SIG-M5 (cell line): Measurements from ENCODE around the gene GRB14.
"Not testable (repeated sequence)": the region's sequence is repeated elsewhere in the genome, so short reads cannot be mapped to it uniquely, and the experiment has no call there.

Source experiments
- DNase-seq: peaks from one replicate; lab custom pipeline; 2025; lab: John Stamatoyannopoulos, UW

Gene GRB14

GRCh38 chr2:164495491-164496223 lies 125.6 kb downstream of the GRB14 start:
- DNase-seq, result no peak

GRCh38 chr2:164485541-164485940 lies 135.7 kb downstream of the GRB14 start:
- no peak for DNase-seq

- DNase-seq, result no peak
These were observed 141.8 kb downstream of the GRB14 start for GRCh38 chr2:164479460-164479859.

GRCh38 chr2:164478205-164478604 lies 143.1 kb downstream of the GRB14 start:
- no peak for DNase-seq

GRCh38 chr2:164474873-164475272 lies 146.4 kb downstream of the GRB14 start:
- DNase-seq, result no peak

- DNase-seq, result no peak
These were observed 148.3 kb downstream of the GRB14 start for GRCh38 chr2:164473021-164473420.

GRCh38 chr2:164465047-164465446 lies 156.2 kb downstream of the GRB14 start:
- not testable (repeated sequence) for DNase-seq

- DNase-seq, result no peak
These were observed 156.9 kb downstream of the GRB14 start for GRCh38 chr2:164464376-164464775.

- no peak for DNase-seq
These were observed 162.5 kb downstream of the GRB14 start for GRCh38 chr2:164458792-164459191.

GRCh38 chr2:164457271-164457670 lies 164.0 kb downstream of the GRB14 start:
- no peak for DNase-seq

- no peak for DNase-seq
These were observed 164.7 kb downstream of the GRB14 start for GRCh38 chr2:164456619-164457018.

- no peak for DNase-seq
These were observed 167.5 kb downstream of the GRB14 start for GRCh38 chr2:164453656-164454305.

- no peak for DNase-seq
These were observed 171.0 kb downstream of the GRB14 start for GRCh38 chr2:164450278-164450677.

- no peak for DNase-seq
These were observed 171.6 kb downstream of the GRB14 start for GRCh38 chr2:164449706-164450105.

- DNase-seq, result no peak
These were observed 173.6 kb downstream of the GRB14 start for GRCh38 chr2:164447660-164448059.
